PFSK-1 (cell line): ENCODE results near the gene TPK1.

Experiments used
- POLR2AphosphoS5 ChIP-seq: IDR thresholded peaks from 2 replicates; pipeline ENCODE4 v1.6.1; 2012; ENCODE audit warnings: low read depth, mild to moderate bottlenecking, control low read depth, low read length, moderate library complexity
- TAF1 ChIP-seq: IDR thresholded peaks from 2 replicates; pipeline ENCODE4 v1.6.1; 2012; ENCODE audit warnings: low read length, control low read depth, borderline replicate concordance; ENCODE audit not compliant: insufficient read depth

GRCh38 chr7:144873316-144873845 lies 37.5 kb upstream of the TPK1 start:
- TF ChIP-seq POLR2AphosphoS5 = no peak
- no peak for TF ChIP-seq TAF1
